Choroid plexus epithelial cell (primary cell): ENCODE measurements around the gene MYO5A.

Source experiments
- DNase-seq: peaks from one replicate; pipeline ENCODE4 v3.0.0-alpha.2; 2010; ENCODE audit warnings: low read depth
- H3K4me3 ChIP-seq: 2 replicates; pipeline ENCODE4 v1.5.1; 2011; ENCODE audit warnings: low read depth, mild to moderate bottlenecking, control low read depth, low read length, moderate library complexity
- CTCF ChIP-seq: conservative IDR thresholded peaks from 2 replicates; pipeline ENCODE4 v1.5.1; 2011; ENCODE audit warnings: low read depth, mild to moderate bottlenecking, control low read depth, inconsistent platforms, low read length, moderate library complexity

Gene MYO5A

DNA sequence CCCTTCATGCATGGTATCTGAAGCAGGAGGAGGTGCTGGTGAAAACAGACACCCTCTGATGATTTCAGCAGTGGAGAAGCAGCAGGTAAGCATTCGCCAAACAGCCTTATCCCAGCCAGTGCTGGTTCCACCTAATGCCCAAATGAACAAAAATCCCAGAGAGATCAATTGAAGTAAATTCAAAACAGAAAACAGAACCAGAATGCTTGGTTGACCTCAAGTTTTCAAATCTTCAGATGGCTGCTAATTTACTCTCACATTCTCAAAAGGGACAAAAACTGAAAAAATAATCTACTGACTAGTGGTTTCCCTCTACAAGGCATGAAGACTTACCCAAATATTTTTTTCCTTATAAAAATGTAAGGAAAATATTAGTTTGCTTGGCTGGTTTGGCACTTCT, 146.0 kb downstream of the MYO5A start:
- no peak for DNase-seq
- no peak overlapping the region for H3K4me3 ChIP-seq
- no peak for TF ChIP-seq CTCF

- no peak for TF ChIP-seq CTCF
- DNase-seq, result no peak
- H3K4me3 ChIP-seq, result no peak overlapping the region
Observed at GRCh38 chr15:52379395-52380106, 149.1 kb downstream of the MYO5A start.

GRCh38 chr15:52378746-52379394, 149.8 kb downstream of the MYO5A start:
- DNase-seq, result no peak
- TF ChIP-seq CTCF, result no peak

GRCh38 chr15:52370010-52370409, 158.7 kb downstream of the MYO5A start:
- DNase-seq, result no peak

More at GRCh38 chr15:52378746-52379394, 149.8 kb downstream of the MYO5A start:
- no peak overlapping the region for H3K4me3 ChIP-seq

GRCh38 chr15:52369455-52369854, 159.2 kb downstream of the MYO5A start:
- no peak overlapping the region for H3K4me3 ChIP-seq
- TF ChIP-seq CTCF, result no peak
- no peak for DNase-seq

More at GRCh38 chr15:52370010-52370409, 158.7 kb downstream of the MYO5A start:
- no peak overlapping the region for H3K4me3 ChIP-seq
- TF ChIP-seq CTCF, result no peak

GRCh38 chr15:52369030-52369429, 159.7 kb downstream of the MYO5A start:
- DNase-seq, result no peak
- no peak overlapping the region for H3K4me3 ChIP-seq
- TF ChIP-seq CTCF, result no peak

GRCh38 chr15:52368402-52368801, 160.3 kb downstream of the MYO5A start:
- DNase-seq, result no peak
- H3K4me3 ChIP-seq, result no peak overlapping the region
- TF ChIP-seq CTCF, result no peak
